Esophagus squamous epithelium (tissue), 5 donors: ENCODE measurements around the gene TJP3. TPM values are rescaled to one million over a fixed set of nuclear protein-coding genes. Genes with fewer than 3 reads are reported as not detected.
"Not testable (repeated sequence)": the region's sequence is repeated elsewhere in the genome, so short reads cannot be mapped to it uniquely, and the experiment has no call there.

Source experiments
- DNase-seq: peaks from one replicate; lab custom pipeline; 2025; lab: John Stamatoyannopoulos, UW
- H3K27ac ChIP-seq, 4 donors: fragments of 200-600 bp; sonication (generic); one replicate each; pipeline ENCODE4 v1.5.1; 2016 to 2019; ENCODE audit warnings: mild to moderate bottlenecking in 1 of 4
- H3K27me3 ChIP-seq, 4 donors: fragments of 200-600 bp; sonication (generic); 1 replicate in 3 of 4; 2 replicates in 1 of 4; pipeline versions ENCODE4 v1.5.1 to v1.6.0; 2017 to 2021; ENCODE audit warnings: antibody characterized with exemption in 1 of 4
- H3K36me3 ChIP-seq, 3 donors: fragments of 200-600 bp; sonication (generic); one replicate each; pipeline ENCODE4 v1.5.1; 2016 to 2019
- H3K4me1 ChIP-seq, 3 donors: fragments of 200-600 bp; sonication (generic); one replicate each; pipeline ENCODE4 v1.5.1; 2017 to 2019
- H3K4me3 ChIP-seq, 4 donors: fragments of 200-600 bp; sonication (generic); 1 replicate in 3 of 4; 2 replicates in 1 of 4; pipeline ENCODE4 v1.5.1; 2016 to 2019; ENCODE audit warnings: mild to moderate bottlenecking in 2 of 4, moderate library complexity in 1 of 4
- H3K9me3 ChIP-seq, 3 donors: fragments of 200-600 bp; sonication (generic); one replicate each; pipeline ENCODE4 v1.5.1; 2016 to 2019
- POLR2A ChIP-seq, 4 donors: fragments of 450-650 bp; IDR thresholded peaks; one replicate each; pipeline ENCODE4 v1.6.1; 2017; ENCODE audit warnings: antibody characterized with exemption in 4 of 4, mild to moderate bottlenecking in 4 of 4, moderate library complexity in 3 of 4
- WGBS, 2 donors: methylation state at CpG; one replicate each; pipeline ENCODE4 v1.1.5; 2018; 5-methylcytosine and 5-hydroxymethylcytosine counted together
- intact Hi-C: fragments of 100-400 bp; cut with DNase I; formaldehyde crosslinking; loops from one replicate; pipeline ENCODE4 v1.15.0; 2022
- total RNA-seq, 4 donors: library from RNA; depleted of rRNA; stranded (reverse); fragments of >200 nt; gene quantifications; one replicate each; pipeline ENCODE4 v1.1.0, GENCODE V29; 2016
- TF ChIP-seq, protein P1 (sequence below), 6 experiments: fragments of 450-650 bp in 4 of 6; fragments of 200-600 bp in 2 of 6; sonication (generic) in 2 of 6; IDR thresholded peaks; one replicate each; pipeline ENCODE4 v1.5.1; 2016 to 2019; ENCODE audit warnings: antibody characterized with exemption in 6 of 6, mild to moderate bottlenecking in 4 of 6, moderate library complexity in 4 of 6
- donor health status: DM: yes; HTN: yes; CAD: no.

Gene TJP3
- total RNA-seq, 4 donors from 2014 or later = 23.7 to 71.1 (median 28.0) TPM

DNA sequence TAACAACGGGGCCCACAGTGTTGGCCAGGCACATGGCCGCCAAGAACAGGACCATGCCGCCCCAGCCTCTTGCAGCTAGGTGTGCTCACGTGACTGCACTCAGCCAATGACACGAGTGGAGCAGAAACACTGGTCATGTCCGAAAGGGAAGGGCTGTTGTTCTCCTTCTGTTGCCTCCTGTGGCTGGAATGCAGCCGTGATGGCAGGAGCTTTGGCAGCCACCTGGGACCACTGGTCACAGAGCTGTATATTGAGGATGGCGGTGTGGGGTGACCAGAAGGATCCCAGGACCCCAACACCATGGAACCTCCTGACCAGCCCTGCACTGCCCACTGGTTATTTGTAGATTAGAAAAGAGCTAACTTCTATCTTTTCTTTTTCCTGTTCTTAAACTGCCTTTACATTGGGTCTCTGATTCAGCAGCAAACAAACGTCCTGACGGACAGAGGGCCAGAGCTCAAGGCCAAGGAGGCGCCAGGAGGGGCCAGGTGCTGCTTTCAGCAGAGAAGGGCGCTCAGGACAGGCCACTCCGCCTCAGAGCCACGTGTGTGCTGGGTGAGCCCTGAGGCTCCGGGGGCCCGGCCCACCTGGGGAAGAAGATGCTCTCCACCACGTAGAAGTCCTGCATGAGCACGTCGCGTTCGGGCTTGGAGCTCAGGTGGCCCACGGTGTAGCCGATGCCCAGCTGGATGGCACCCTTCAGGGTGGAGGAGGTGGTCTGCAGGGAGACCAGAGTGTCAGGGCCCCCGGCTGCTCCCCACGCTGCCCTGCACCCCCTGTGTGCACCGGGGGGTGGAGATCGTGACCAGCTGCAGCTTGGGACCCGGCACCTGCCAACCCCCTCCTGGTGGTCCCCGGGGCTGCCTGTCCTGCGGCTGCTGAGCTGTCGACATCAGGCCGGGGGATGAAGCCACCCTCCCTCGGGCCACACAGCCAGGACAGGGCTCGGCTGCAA is 46.6 kb upstream of the TJP3 start:
- Histone ChIP-seq H3K27me3 (no peaks in the 10 kb centered on the region), H3K27ac (no peak overlapping the region), H3K36me3 (peaks cover 18 to 90% (median 40%) of the 10 kb centered on the region in 3 donors), H3K4me3 (no peak overlapping the region), H3K9me3 (no peaks in the 10 kb centered on the region), H3K4me1 (peaks cover 4 to 17% (median 6%) of the 10 kb centered on the region in 3 donors)
- DNase-seq = no peak
- WGBS, 2 donors = 90 to 95% methylated on average over 2 to 23 of the region's 34 CpGs
- intact Hi-C loops = no loop called here
- no peak for TF ChIP-seq POLR2A (IDR thresholded peaks at IDR 0.05)
- TF ChIP-seq, protein P1, sequence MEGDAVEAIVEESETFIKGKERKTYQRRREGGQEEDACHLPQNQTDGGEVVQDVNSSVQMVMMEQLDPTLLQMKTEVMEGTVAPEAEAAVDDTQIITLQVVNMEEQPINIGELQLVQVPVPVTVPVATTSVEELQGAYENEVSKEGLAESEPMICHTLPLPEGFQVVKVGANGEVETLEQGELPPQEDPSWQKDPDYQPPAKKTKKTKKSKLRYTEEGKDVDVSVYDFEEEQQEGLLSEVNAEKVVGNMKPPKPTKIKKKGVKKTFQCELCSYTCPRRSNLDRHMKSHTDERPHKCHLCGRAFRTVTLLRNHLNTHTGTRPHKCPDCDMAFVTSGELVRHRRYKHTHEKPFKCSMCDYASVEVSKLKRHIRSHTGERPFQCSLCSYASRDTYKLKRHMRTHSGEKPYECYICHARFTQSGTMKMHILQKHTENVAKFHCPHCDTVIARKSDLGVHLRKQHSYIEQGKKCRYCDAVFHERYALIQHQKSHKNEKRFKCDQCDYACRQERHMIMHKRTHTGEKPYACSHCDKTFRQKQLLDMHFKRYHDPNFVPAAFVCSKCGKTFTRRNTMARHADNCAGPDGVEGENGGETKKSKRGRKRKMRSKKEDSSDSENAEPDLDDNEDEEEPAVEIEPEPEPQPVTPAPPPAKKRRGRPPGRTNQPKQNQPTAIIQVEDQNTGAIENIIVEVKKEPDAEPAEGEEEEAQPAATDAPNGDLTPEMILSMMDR (IDR thresholded peaks at IDR 0.05) = no peak

DNA sequence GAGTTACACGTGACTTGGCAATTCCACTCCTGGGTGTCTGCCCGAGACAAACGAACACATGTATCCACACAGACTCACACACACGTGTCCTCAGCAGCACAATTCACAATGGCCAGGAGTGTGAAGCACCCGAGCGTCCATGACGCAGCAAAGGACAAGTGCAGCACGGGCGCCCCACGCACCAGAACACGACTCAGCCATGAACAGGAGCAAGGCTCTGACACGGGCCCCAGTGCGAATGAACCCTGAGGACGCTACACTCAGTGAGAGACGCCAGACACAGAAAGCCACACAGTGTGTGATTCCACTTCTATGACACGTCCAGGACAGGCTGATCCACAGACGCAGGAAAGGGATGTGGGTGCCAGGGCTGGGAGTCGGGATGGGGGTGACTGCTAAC is 44.3 kb upstream of the TJP3 start:
- peaks cover 13 to 26% (median 14%) of the 10 kb centered on the region in 3 donors for H3K4me1 ChIP-seq
- H3K27me3 ChIP-seq = no peaks in the 10 kb centered on the region
- no peak for TF ChIP-seq POLR2A (IDR thresholded peaks at IDR 0.05)
- TF ChIP-seq, protein P1 (IDR thresholded peaks at IDR 0.05) = no peak
- H3K27ac ChIP-seq = no peak overlapping the region
- H3K36me3 ChIP-seq = peaks cover 4 to 73% (median 27%) of the 10 kb centered on the region in 3 donors
- DNase-seq = no peak
- no peaks in the 10 kb centered on the region for H3K9me3 ChIP-seq
- no peak overlapping the region for H3K4me3 ChIP-seq
- WGBS, 2 donors = 91 to 93% methylated on average over 6 to 17 of the region's 18 CpGs
- intact Hi-C loops = no loop called here

DNA sequence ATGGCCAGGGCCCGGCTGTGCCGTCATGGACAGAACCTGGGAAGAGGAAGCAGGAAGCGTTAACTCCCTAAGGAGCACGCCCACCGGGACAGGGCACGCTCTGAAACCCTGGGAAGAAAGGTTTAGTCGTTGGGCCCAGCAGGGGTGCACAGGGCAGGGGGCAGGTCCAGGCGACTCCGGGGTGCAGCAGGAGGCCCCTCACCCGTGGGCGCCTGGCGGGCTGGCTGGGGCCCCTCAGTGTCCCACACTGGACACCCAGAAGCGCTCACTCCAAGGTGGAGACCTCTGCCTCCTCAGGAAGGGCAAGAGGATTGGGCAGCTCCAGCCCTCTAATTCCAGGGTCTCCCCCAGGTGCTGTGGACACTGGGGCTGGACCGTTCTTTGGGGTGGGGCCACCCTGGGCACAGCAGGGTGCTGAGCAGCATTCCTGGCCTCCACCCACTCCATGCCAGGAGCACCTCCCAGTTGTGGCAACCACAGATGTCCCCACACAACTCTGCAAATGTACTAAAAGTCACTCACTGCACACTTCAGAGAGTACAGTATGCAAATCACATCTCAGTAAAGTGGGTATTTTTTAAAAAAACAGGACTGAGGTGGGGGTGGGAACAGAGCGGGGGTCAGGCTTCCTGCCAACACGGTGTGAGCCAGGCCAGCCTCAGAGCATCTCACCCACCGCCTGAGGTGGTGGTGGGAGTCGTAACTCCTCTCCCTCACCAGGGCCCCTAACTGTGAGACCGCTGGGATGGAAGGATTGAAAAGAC is 43.1 kb upstream of the TJP3 start:
- intact Hi-C loops = loop anchor here (5.0 kb wide), 1 partner anchor 37 kb away; the partner anchor contains the start of gene PIP5K1C
- DNase-seq = no peak
- H3K36me3 ChIP-seq = peaks cover 4 to 61% (median 22%) of the 10 kb centered on the region in 3 donors

DNA sequence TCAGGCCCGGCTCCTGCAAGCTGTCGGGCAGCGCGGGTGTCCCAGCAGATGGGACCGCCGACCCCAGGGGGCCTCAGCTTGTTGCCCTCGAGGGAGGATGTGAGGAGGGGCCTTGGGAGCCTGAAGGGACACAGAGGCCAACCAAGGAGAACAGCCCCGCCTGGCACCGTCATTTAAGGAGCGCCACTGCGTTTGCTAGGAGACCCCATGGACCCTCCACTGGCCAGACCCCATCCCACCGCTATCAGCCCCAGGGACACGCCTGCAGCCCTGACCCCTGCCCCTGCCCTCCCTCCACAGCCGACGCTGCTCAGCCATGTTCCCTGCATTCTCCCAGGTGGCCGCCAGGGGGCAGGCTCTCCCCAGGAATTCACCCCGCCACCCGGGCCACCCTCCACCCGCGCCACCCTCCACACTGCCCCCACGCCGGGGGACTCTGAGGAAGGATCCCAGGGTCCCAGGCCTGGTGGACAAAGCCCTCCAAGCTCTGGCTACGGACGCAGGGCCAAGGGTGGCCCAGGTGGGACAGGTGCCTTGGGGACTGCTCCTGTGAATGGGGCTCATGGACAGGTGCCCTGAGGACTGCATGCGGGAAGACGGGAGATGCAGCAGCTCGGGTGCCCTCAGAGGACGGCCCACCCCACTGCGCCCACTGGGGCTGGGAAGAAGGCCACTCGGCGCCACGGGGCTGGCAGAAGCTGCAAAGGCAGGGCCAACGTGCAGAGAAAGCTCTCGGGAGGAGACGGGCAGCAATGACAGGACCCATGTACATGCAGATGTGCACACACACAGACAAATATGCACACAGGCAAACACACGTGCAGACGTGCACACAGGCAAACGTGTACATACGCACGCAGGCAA is 42.3 kb upstream of the TJP3 start:
- H3K9me3 ChIP-seq = no peaks in the 10 kb centered on the region
- no peak overlapping the region for H3K4me3 ChIP-seq
- WGBS, 2 donors = 53 to 54% methylated on average over 8 to 20 of the region's 40 CpGs
- peaks cover 4 to 53% (median 22%) of the 10 kb centered on the region in 3 donors for H3K36me3 ChIP-seq
- no peak for DNase-seq
- peaks cover 22 to 47% (median 32%) of the 10 kb centered on the region in 3 donors for H3K4me1 ChIP-seq
- no peaks in the 10 kb centered on the region for H3K27me3 ChIP-seq
- intact Hi-C loops = loop anchor here (5.0 kb wide), 1 partner anchor 36 kb away; the partner anchor contains the start of gene PIP5K1C
- peak overlapping the region in 2 of 4 donors; percentile 22 to 26 for H3K27ac ChIP-seq
- no peak for TF ChIP-seq POLR2A (IDR thresholded peaks at IDR 0.05)
- TF ChIP-seq, protein P1 (IDR thresholded peaks at IDR 0.05) = peak; percentile 92 to 99 (median 94)

More for the DNA sequence above, 43.1 kb upstream of the TJP3 start:
- 73 to 94% methylated on average over 6 to 7 of the region's 19 CpGs for WGBS, 2 donors
- Histone ChIP-seq H3K27me3 (no peaks in the 10 kb centered on the region), H3K27ac (no peak overlapping the region), H3K9me3 (no peaks in the 10 kb centered on the region), H3K4me1 (peaks cover 22 to 38% (median 26%) of the 10 kb centered on the region in 3 donors), H3K4me3 (no peak overlapping the region)
- TF ChIP-seq POLR2A (IDR thresholded peaks at IDR 0.05) = no peak
- TF ChIP-seq, protein P1 (IDR thresholded peaks at IDR 0.05) = no peak

DNA sequence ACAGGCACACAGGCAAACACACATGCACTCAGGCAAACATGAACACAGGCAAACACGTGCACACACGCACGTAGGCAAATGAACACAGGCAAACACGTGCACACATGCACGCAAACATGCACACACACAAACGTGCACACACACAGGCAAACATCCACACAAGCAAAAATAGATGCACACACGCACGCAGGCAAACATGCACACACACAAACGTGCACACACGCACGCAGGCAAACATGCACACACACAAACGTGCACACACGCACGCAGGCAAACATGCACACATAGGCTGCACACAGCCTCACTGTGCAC is 41.7 kb upstream of the TJP3 start:
- not testable (repeated sequence) for H3K27me3 ChIP-seq, H3K27ac ChIP-seq, H3K9me3 ChIP-seq, H3K4me3 ChIP-seq, DNase-seq
- H3K36me3 ChIP-seq = peaks cover 4 to 47% (median 17%) of the 10 kb centered on the region in 3 donors
- WGBS, 2 donors = 84 to 86% methylated on average over 14 of the region's 14 CpGs
- intact Hi-C loops = loop anchor here (5.0 kb wide), 1 partner anchor 36 kb away; the partner anchor contains the start of gene PIP5K1C
- H3K4me1 ChIP-seq = peaks cover 22 to 53% (median 38%) of the 10 kb centered on the region in 3 donors
